NCI-H510A (cell line): ENCODE measurements around the gene RPS6KA3.
"Not testable (repeated sequence)": the region's sequence is repeated elsewhere in the genome, so short reads cannot be mapped to it uniquely, and the experiment has no call there.

Source experiments
- DNase-seq: peaks from one replicate; lab custom pipeline; 2025; lab: John Stamatoyannopoulos, UW

Gene RPS6KA3

DNA sequence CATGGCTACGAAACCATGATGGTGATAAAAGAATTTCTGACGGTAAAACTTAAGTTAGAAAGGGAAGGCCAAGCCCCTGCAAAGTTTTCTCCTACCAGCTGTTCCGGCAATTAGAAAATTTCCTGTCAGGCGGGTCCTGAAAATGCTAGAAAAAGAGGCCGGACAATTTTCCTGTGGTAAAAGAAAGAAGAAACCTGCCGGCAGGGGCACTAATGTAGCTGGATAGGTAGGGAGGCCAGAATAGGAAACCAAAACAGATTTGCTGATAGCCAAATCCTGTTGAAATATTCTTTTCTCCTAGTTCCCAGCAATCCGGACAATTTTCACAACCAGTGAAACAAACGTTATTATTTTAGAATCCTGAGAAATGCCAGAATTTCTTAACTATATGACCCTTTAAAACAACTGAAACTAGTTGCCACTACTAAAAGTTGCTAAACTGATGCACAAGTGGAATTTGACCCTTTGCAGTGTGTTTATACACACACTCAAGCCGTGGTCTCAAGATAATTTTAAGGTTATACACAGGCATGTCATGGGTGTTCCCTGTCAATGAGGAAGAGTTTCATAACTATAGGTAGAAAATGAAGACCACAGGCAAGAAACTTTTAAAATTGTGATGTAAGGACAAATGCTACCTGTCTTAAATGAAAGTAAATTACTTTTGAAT is 47.7 kb downstream of the RPS6KA3 start:
- no peak for DNase-seq

DNA sequence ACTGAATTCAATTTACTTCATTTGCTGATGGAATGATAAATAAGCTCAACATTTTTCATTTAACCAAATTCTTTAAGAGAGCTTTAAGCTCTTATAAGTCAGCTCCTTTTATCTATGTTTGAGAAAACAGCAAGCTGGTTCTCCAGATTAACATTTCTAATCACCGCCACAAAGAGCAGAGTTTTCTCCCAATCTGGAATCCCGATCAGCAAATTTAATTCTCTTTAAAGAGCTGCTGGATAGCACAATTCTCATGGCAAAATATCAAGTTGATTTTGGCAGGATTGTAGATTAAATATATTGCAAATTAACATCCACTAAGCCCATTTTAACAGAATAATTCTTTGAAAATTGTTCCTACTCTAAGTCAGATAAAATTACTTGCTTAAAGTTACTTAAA is 48.8 kb downstream of the RPS6KA3 start:
- no peak for DNase-seq

DNA sequence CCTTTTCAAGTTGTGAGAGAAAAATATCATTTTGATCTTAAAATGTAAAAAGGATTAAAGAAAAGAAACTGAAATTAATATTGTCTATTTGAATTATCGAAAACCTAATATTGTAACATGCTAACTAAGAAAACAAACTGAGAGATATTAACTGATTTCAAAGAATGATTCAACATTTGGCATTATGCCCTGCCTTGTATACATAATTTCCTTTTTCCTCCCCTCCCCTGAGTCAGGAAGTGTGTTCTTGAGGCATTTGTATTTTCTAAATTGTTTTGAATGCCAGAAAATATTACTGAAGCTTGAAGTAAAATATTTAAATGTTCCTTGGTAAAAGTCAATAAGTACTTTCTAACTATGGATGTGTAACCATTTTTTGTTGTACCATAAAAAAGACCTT is 49.4 kb downstream of the RPS6KA3 start:
- DNase-seq = no peak

DNA sequence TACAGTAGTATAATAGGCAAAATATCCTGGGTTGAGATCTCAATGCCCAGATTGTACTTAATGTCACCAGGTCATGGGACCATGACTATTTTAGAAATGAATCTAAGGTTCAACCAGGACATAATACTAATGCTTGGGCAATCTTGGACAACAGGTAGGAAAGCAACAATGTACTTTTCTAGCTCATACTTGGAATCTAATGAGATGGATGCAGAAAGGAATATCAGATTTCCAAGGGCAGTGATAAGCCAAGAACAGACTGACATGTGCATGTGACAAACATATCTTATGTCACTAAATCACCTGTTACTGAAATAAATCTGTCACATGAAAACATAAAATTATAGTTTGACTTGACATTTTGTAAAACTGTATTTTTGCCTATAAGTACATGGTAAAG is 51.1 kb downstream of the RPS6KA3 start:
- DNase-seq = no peak

DNA sequence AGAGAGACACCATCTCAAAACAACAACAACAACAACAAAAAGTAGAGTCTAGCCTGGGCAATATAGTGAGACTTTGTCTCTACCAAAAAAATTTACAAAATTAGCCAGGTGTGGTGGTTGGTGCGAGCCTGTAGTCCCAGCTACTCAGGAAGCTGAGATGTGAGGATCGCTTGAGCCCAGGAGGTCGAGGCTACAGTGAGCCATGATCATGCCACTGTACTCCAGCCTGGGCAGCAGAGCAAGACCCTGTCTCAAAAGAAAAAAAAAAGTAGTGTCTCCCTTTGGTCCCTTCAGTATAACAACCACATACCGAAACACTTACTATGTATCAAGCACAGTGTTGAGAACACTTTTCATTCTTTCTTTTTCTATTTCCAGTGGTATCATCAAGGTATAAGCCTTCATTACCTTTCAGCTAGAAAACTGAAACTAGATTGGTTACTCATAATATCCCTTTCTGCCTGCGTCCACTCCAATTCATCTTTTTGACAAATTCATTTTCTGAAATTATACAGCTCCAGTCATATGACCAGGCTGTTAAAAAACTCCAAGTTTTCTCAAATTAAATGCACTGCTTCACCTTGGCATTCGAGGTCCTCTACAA is 54.1 kb downstream of the RPS6KA3 start:
- no peak for DNase-seq

DNA sequence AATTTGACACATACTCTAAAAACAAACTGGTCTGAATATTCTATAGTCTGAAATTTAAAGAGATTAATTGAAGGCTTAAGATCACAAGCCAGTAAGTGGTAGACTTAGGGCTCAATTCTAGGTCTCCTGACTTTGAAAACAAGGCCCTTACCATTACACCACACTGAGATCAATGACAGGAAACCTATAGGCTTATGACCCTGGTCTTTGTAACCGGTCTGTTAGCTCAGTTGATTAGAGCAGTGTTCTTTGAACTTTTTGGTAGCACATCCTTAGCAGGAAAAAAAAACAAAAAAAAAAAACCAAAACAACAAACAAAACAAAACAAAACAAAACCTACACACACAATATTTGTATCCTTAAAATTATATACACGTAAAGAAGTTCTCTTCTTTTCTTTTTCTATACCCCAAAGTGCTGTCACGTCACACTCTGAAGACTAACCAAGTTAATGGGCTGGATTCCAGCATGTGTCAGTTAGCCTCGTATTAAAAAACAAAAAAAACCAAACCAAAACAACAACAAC is 55.4 kb downstream of the RPS6KA3 start:
- DNase-seq = no peak

DNA sequence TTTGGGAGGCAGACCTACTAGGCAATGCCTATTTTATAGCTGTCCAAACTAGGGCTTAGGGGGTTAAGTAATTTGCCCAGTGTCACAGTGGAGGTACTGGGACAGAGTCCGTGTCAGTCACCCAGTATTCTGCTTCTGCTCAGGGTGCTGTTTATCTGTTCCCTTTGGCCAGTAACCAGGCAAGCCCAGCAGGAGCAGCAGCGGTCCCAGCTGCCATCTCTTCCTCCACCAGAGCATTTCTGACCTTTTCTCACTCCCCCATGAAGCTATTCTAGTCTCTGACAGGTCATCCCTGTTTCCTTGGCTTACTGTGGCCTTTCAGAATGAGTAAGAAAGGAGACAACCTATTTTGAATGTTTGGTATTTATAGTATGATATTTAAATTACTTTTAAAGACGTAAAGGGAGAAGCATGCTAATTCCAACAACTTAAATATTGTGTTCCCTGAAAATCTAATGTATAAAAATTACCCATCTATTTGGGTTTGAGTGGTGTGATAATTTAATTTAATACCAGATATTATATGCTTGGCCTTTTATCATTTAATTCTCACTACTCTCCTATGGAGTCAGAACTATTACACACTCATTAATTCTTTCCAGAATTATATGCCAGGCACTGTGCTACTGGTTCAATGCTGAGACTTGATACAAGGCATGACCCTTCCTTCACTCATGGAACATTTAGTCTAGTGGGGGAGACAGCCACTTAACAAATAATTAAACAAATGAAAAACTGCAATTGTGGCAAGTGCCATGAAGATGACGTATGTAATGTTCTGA is 60.6 kb downstream of the RPS6KA3 start:
- DNase-seq = no peak

DNA sequence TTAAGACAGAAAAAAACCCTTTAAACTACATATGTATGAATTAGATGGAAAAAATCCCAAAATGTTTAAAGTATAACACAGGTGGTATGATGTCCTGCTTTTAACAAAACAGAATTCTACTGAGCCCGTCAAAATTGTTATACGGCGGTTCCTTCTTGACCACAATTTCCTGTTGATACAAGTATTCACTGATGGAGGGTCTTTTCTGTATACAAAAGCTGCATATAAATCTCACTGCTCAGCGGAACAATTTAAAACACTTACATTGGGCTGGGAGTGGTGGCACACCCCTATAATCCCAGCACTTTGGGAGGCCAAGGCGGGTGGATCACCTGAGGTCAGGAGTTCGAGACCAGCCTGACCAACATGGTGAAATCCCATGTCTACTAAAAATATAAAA is 62.4 kb downstream of the RPS6KA3 start:
- DNase-seq = no peak

DNA sequence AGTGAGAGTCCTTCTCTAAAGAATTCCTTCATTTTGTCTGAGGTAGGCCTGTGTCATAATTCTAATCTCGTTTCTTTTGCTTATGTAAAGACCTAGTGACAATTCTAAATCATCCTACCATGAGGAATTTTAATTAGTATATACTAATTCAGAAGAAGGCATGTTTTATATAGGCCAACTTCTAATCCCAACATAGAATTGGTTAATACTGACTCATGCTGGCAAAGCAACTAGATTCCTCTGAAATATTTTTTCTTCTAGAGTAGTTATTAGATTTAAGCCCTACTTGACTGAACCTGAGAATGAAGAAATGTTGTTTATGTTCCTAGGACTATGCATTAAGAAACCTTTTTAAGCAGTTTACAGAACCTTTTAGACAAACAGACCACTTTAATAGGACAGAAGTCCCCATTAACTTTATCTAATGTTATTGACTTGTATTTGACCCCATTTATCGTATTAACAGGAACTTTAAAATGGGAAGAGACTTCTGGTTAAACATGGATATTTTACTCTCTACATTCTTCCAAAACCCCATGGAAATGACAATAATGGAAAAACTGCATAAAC is 69.0 kb downstream of the RPS6KA3 start:
- DNase-seq = no peak

DNA sequence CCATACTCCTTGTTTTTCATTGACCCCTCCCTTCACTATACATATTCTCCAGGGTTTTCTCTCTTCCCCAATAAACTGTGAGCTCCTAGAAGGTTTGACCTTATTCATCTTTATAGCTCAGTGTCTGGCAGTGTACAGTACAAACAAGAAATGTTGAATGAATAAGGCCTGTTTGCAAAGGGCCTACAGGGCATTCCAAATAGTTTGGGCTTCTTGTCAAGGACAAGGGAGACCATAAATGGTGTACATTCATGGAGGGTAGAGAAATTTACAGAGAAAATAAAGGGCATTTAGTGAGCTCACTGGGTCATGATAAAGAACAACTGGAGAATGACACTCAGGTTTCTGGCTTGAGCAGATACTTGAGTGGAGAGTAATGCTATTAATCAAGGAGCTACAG is 77.5 kb downstream of the RPS6KA3 start:
- no peak for DNase-seq

DNA sequence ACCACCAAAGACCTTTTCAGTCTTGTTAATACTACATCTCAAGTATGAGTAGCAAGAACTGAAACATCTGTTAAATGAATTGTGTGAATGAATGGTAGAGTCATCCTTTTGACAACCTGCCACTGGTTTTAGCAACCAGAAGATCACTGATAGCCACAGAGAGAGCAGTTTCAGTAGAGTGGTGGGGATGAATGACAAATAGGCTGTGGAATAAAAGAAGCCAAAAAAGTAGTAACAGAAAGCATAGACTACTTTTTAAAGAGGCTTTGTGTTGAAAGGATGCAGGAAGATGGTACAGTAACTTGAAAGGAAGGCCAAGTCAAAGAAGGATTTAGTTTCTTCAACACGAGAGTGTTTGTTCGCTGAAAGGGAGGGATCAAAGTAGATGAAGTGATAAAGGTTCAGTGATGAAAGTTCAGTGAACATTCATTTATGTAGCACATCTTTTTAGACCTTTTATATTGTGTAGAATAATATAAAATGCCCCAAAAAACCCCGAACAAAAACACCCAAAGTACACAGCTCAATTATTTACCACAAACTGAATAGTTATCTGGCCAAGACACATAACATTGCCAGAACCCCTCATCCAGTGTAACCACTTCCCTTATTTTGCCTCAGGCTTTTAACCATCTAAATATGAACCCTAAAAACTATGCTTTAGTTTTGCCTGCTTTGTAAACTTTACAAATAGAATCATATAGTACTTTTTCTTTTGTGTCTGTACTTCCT is 84.9 kb downstream of the RPS6KA3 start:
- DNase-seq = no peak

DNA sequence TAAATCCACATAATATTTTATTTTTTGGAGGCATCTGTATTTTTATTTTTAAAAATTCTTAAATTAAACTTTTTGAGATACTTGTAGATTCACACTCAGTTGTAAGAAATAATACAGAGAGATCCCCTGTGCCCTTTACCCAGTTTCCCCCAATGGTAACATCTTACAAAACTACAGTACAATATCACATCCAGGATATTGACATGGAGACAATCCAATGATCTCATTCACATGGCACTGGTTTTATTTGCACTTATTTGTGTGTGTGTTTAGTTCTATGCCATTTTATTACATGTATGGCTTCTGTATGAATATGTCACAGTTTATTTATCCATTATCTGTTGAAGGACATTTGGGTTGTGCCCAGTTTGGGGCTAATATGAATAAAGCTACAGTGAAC is 89.6 kb downstream of the RPS6KA3 start:
- DNase-seq = no peak

DNA sequence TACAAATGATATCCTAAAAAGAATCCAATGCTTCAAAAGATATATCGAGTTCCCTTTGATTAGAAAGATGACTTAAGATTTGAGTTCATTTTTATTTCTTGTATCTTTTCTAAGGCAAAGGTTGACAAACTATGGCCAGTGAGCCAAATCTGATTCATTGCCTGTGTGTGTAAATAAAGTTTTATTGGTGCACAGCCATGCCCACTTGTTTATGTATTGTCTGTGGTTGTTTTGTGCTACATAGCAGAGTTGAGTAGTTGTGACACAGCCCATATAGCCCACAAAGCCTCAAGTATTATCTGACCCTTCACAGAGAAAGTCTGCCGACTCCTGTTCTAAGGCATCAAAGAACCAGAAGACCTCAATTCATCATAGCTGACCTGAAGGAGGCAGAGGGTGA is 92.9 kb downstream of the RPS6KA3 start:
- DNase-seq = no peak

DNA sequence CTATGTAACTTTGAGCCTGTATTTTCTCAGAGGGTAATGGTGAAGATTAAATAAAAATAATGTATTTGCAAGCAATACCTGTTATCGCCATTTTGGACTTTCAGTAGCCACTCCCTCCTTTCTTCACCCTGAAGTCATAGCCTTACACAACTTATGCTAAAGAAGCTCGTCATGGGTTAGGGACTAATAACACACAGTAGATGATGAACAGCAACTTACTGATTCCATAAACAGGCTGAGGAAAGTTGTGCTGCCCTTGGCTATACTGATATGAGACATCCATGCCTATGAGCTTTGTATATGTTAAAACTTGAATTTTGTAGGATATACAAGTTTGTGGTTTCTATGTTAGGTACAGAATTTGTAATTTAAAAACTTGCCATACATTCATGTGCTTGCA is 93.4 kb downstream of the RPS6KA3 start:
- no peak for DNase-seq

DNA sequence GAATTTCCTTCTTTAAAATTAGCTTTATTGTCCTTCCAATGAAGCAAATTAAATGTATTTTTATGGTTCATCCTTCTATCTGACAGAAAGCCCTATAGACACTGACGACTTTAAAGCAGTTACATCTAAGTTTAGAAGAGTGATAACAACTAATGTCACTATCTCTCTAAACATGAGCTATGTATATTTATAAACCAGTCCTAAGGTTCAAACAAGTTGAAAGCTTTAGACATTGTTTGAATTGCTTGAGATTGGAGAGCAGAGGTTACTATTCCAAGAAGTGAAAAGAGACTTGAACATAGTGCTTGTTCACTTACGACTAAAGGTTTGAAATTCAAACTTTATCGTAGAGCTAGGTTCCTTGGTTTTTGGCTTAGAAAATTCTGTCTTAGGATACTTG is 94.8 kb downstream of the RPS6KA3 start:
- no peak for DNase-seq

DNA sequence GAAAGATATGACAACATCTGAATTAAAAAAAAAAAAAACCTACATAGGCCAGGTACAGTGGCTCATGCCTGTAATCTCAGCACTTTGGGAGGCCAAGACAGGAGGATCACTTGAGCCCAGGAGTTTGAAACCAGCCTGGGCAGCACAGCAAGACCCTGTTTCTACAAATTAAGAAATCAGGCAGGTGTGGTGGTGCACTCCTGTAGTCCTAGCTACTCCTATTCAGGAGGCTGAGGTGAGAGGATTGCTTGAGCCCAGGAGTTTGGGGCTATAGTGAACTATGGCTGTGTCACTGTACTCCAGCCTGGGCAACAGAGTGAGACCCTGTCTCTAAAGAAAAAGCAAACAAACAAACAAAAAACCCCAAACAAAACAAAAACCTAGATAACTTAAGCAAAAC is 104.2 kb downstream of the RPS6KA3 start:
- not testable (repeated sequence) for DNase-seq

DNA sequence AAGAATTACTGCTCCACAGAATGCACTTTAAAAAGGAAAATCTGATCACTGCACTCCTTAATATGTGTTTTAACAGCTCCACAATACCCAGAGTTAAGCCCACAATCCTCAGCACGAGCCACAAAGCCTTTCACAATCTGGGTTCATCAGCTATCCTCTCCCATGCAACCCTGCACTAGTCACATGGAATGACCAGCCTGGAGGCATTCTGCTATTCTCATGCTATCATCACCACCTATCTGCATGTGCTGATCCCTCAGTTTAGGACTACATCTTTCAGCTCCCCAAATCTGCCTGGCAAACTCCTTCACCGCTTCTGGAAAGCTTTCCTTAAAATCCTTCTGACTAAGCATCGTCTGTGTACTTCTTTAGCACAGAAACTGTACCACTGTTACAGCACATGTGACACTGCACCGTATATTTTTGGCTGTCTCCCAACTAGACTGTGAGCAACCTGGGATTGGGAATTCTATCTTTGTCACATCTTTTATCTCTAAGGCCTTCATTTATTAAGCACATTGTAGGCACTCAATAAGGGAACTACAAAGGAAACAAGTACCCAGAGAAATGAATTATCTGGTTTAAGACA is 106.8 kb downstream of the RPS6KA3 start:
- DNase-seq = no peak

DNA sequence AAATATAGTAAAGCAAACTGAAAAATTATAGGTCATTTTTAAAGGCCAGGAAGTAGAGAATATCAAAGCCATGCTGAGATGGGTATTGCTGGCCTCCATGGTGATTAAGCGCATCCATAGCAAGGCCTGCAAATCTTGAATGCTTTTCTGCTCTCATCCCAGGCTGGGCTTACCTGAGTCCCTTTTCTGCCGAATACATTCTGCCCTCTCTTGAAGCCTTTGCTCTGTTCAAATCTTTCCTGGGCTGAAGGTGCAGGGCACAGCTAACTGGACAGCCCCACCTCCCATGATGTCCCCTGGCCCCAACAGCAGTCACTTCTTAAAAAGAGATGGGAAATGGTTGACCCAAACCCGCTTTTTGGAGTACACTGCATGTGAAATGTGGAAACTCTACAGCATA is 115.0 kb downstream of the RPS6KA3 start:
- no peak for DNase-seq

DNA sequence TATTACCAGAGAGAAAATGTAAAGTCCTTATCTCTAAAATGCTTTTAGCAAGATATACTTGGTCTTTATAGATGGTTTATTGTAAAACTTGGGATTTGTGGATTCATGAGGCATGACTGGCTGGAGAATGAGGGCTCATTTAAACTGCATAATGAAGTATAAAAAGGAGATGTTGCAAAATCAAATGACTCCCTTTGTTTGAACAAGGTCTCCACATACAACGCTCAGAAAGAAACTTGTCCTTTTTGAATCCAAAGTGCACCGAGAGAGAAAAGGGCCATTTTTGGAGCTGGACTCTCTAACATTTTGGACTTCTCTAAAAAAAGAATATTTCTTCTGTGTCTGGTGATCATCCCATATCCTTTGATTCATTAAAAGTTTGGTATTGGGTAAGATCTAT is 117.4 kb downstream of the RPS6KA3 start:
- no peak for DNase-seq

DNA sequence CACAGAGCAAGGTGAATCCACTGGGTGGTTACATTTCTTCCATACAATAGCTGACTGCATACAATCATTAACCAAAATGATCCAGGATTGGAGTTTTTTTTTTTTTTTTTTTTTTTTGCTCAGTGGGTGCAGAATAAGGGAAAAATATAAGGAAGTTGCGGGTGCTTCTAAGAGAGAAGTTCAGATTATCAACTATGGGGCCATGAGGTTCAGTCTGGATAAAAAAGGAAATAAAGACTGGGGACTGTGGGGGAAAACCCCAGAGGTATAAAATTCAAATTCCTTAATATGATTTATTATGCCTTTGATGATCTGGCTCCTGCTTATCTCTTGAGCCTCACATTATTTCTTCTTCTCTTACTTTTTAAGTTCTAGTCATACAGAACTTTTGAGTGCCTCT is 119.1 kb downstream of the RPS6KA3 start:
- no peak for DNase-seq

DNA sequence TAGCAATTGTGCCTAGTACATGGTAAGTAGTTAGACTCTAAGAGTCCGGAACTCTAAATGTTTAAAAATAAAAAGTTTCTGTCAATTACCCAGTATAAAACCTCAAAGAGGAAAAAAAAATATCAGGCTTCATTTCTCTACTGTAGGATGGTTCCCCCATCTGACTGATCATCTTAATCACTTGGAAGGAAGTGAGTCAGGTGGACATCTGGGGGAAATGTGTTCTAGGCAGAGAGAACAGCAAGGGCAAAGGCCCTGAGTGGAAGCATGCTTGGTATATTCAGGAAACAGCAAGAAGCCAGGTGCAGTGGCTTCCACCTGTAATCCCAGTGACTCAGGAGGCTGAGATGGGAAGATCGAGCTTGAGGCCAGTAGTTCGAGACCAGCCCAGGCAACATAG is 122.2 kb downstream of the RPS6KA3 start:
- no peak for DNase-seq

DNA sequence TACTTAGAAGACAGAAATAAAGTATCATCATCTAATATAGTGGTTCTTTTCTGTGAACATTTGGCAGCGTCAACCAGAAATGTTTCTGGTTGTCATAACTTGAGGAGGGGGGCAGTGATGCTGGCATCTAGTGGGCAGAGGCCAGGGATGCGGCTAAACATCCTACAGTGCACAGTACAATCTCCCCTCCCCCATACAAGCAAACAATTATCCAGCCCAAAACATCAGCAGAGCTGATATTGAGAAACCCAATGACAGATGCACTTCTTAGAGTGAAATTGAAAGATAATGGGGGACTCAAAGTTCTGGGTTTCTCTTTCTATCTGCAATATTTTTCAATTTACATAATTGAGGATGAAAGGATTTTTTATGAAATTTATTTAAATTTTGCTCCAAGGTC is 123.1 kb downstream of the RPS6KA3 start:
- no peak for DNase-seq
